HG02885 (cell line): ENCODE measurements around the gene ELOVL6.
A peak's percentile ranks its signal among the peaks of the same experiment; 100 is the strongest.

Experiments
- ATAC-seq: cut with Tn5 transposase; IDR thresholded peaks from one replicate; pipeline ENCODE4 v1.9.1; 2021; ENCODE audit warnings: mild to moderate bottlenecking; ENCODE audit not compliant: unreplicated experiment, poor library complexity

Gene ELOVL6

GRCh38 chr4:110003401-110004187, 194.8 kb downstream of the ELOVL6 start:
- no peak for ATAC-seq

GRCh38 chr4:110002326-110002725, 196.1 kb downstream of the ELOVL6 start:
- ATAC-seq: no peak

GRCh38 chr4:109999585-109999912, 198.9 kb downstream of the ELOVL6 start:
- ATAC-seq: no peak

- ATAC-seq: peak; percentile 41
Measured at GRCh38 chr4:109998867-109999584, 199.4 kb downstream of the ELOVL6 start.

GRCh38 chr4:109996526-109996925, 201.9 kb downstream of the ELOVL6 start:
- ATAC-seq: no peak
